Measurements from ENCODE around the gene TPX2.

The TPX2 gene

GRCh38 chr20:31738729-31739549 is at the start of gene TPX2:
TSS of gene TPX2 (plus strand) at chr20:31739290. CDS start at chr20:31757477, 18,187 bp downstream.
- peak; percentile 97 for DNase-seq

GRCh38 chr20:31690124-31690666 is 48.9 kb upstream of the TPX2 start:
- no peak for DNase-seq

GRCh38 chr20:31691646-31692275 is 47.3 kb upstream of the TPX2 start:
- DNase-seq = peak; percentile 36

GRCh38 chr20:31693402-31693801 is 45.7 kb upstream of the TPX2 start:
- DNase-seq = no peak

GRCh38 chr20:31693987-31694661 is 45.0 kb upstream of the TPX2 start:
- DNase-seq = no peak

GRCh38 chr20:31694842-31695593 is 44.1 kb upstream of the TPX2 start:
- no peak for DNase-seq

GRCh38 chr20:31695849-31696804 is 43.0 kb upstream of the TPX2 start:
- peak; percentile 96 for DNase-seq

GRCh38 chr20:31698243-31698802 is 40.8 kb upstream of the TPX2 start:
- no peak for DNase-seq

- DNase-seq = peak; percentile 97
Observed at GRCh38 chr20:31698803-31699718, 40.0 kb upstream of the TPX2 start.

- peak; percentile 40 for DNase-seq
Observed at GRCh38 chr20:31699801-31700728, 39.0 kb upstream of the TPX2 start.

- DNase-seq = no peak
Observed at GRCh38 chr20:31700747-31701146, 38.3 kb upstream of the TPX2 start.

- no peak for DNase-seq
Observed at GRCh38 chr20:31701591-31701990, 37.5 kb upstream of the TPX2 start.

- no peak for DNase-seq
Observed at GRCh38 chr20:31704225-31705119, 34.6 kb upstream of the TPX2 start.

GRCh38 chr20:31705191-31705590 is 33.9 kb upstream of the TPX2 start:
- no peak for DNase-seq

GRCh38 chr20:31705598-31706597 is 33.2 kb upstream of the TPX2 start:
- DNase-seq = no peak

- peak; percentile 52 for DNase-seq
Observed at GRCh38 chr20:31706607-31707257, 32.4 kb upstream of the TPX2 start.
